Mucosa of stomach (tissue), 1 donor: ENCODE results near the gene XXYLT1.
"Not testable (repeated sequence)": the region's sequence is repeated elsewhere in the genome, so short reads cannot be mapped to it uniquely, and the experiment has no call there.

ENCODE experiments used
- H3K27me3 ChIP-seq: one replicate; pipeline ENCODE4 v1.7.0; 2013; ENCODE audit warnings: mild to moderate bottlenecking, low read length; ENCODE audit not compliant: control insufficient read depth, insufficient read depth
- H3K36me3 ChIP-seq: one replicate; pipeline ENCODE4 v1.7.0; 2013; ENCODE audit warnings: low read length; ENCODE audit not compliant: control insufficient read depth, insufficient read depth
- H3K4me1 ChIP-seq: one replicate; pipeline ENCODE4 v1.7.0; 2013; ENCODE audit warnings: mild to moderate bottlenecking, low read length; ENCODE audit not compliant: control insufficient read depth, insufficient read depth
- H3K4me3 ChIP-seq: one replicate; pipeline ENCODE4 v1.7.0; 2013; ENCODE audit warnings: low read length
- H3K9ac ChIP-seq: one replicate; pipeline ENCODE4 v1.7.0; 2013; ENCODE audit warnings: mild to moderate bottlenecking, low read length, moderate library complexity
- H3K9me3 ChIP-seq: one replicate; pipeline ENCODE4 v1.7.0; 2013; ENCODE audit warnings: mild to moderate bottlenecking, low read length, moderate library complexity; ENCODE audit not compliant: control insufficient read depth
- donor health status: Pancreatic carcinoma.

XXYLT1 gene

DNA sequence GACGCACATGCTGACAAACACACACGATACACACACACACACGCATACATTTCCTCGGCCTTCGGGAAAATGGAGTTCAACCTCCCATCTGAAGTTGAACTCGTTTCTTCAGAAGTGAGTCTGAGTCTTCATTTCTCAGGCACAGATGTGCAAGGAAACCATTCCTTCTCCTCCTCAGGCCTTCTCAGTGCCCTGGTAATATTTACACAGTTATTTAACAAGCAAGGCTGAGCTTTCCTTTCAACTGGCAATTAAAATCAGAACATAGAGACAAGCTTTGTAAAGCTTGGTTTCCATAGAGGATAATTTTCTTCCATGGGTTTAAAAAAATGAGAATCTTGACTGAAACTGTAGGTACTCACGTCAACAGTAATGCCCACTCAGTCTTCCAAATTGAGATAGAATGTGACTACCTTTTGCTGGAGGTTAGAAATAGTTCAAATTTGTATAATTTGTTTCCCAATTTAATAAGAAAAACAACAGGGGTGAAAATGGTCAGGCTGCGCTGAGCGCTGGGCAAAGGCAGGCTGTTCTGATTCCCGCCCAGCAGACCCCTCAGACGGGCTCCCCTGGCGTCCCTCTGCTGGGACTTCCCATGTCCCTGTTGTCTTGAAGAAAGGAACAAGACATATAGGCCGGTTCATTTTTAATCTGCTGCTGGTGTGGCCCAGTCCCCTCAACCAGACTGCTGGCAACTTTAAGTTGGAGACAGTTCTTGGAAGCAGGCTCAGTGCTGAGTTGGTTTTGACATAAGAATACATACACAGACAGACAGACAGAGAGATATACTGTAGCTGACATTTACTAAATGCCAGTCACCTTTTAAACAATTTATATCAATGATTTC is 174.3 kb downstream of the XXYLT1 start:
- H3K9ac ChIP-seq, result no peak overlapping the region
- no peak overlapping the region for H3K4me3 ChIP-seq
- H3K9me3 ChIP-seq, result no peaks in the 10 kb centered on the region
- H3K4me1 ChIP-seq, result no peaks in the 10 kb centered on the region
- H3K27me3 ChIP-seq, result no peaks in the 10 kb centered on the region
- H3K36me3 ChIP-seq, result no peaks in the 10 kb centered on the region

DNA sequence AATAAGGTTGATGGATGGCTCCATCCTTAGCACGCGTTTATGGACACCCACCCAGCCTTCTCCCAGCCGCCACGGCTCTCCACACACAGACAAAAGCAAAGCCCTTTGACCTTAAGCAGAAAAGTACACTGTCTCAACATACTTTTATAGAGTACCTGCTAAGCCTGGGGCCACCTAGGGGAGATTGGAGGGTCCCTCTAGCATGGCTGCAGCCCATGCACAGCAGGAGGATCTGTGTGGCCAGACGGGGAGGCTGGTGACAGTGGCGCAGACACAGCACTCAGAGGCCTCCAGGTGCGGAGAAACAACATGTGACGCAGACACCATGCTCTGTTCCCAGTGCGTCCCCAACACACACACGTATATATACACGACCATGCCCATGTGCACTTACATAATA is 174.9 kb downstream of the XXYLT1 start:
- Histone ChIP-seq H3K27me3 (no peaks in the 10 kb centered on the region), H3K9ac (no peak overlapping the region), H3K9me3 (no peaks in the 10 kb centered on the region), H3K36me3 (no peaks in the 10 kb centered on the region), H3K4me1 (no peaks in the 10 kb centered on the region), H3K4me3 (no peak overlapping the region)

DNA sequence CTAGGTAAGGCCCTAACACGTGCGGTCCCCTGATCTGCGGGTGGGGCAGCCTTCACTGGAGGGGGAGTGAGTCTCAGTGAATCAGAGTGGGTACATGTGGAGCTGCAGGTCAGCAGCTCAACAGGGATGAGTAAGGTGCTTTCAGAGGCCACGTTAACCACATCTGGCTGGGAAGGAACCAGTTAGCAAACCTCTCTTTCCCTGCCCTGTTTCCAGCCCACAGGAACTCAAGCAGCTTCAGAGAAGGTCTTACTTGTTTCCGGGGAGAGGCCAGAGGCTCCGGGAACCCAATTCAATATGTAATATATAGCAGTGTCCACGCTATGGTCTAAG is 175.3 kb downstream of the XXYLT1 start:
- H3K9me3 ChIP-seq, result no peaks in the 10 kb centered on the region

DNA sequence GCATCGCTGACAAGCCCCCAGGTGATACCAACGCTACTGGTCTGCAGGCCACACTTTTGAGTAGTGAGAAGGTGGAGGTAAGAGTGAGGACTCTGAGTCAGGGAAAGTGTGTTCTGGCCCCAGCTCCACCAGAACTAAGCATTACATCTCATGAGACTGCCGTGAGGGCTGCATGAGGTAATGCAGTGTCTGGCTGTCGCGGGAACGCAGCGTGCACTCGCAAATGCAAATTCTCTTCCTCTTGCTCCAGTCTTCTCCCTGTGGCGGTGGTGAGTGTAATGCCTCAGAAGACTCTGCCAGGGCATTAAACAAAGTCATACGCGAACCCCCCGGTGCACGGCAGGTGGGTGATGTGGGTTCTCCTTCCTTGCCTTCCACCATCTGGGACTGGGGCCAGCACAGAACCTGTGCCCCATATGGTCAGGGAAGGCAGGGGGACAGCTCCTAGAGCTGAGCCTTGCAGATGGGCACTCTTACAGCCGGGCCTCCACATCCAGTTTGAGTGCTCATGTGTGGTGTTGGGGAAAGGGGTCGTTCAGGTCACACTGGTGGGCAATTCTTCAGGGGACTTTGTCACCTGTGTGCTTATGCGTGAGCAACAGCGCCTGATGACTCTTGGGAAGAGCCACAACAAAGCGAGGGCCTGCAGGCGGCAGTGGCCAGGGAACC is 175.8 kb downstream of the XXYLT1 start:
- H3K36me3 ChIP-seq, result no peaks in the 10 kb centered on the region

More for the DNA sequence above, 175.3 kb downstream of the XXYLT1 start:
- no peaks in the 10 kb centered on the region for H3K36me3 ChIP-seq
- no peaks in the 10 kb centered on the region for H3K27me3 ChIP-seq
- H3K4me1 ChIP-seq, result no peaks in the 10 kb centered on the region
- H3K4me3 ChIP-seq, result no peak overlapping the region
- no peak overlapping the region for H3K9ac ChIP-seq

DNA sequence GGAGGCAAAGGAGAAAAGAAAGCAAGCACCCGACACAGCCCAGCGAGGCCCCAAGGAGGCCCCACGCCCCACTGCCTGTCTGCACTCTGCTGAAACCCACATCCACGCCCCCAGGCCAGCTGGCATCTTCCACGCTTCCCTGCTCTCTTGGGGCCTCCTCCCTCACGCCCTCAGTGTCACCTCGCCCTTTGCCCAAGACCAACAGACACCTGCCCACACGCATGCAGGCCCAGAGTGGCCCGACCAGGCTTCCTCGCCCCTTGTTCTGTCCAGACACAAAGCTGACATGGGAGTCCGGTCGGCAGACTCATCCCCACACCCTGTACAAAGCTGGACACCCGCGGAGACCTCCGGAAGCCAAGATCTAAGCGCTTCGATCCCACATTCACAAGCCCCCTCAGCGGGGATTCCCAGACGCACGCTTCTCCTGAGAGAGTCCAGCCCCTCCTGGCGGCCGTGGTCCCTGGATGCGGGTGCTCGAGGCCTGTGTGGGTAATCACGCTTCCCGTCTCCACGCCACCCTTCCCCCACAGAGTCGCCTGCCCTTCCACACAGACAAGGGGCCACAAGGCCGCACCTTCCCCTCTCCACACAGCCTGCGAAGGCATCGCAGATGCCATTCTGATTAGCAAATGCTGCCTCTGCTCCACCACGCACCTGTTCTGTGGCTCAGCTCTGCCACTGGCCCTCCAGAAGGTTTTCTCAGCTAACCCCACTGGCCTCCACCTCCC is 176.6 kb downstream of the XXYLT1 start:
- no peaks in the 10 kb centered on the region for H3K36me3 ChIP-seq
- no peaks in the 10 kb centered on the region for H3K9me3 ChIP-seq
- no peak overlapping the region for H3K4me3 ChIP-seq
- no peak overlapping the region for H3K9ac ChIP-seq
- H3K27me3 ChIP-seq, result no peaks in the 10 kb centered on the region
- no peaks in the 10 kb centered on the region for H3K4me1 ChIP-seq

More for the DNA sequence above, 175.8 kb downstream of the XXYLT1 start:
- Histone ChIP-seq H3K9me3 (no peaks in the 10 kb centered on the region), H3K4me3 (no peak overlapping the region), H3K4me1 (no peaks in the 10 kb centered on the region), H3K9ac (no peak overlapping the region), H3K27me3 (no peaks in the 10 kb centered on the region)

DNA sequence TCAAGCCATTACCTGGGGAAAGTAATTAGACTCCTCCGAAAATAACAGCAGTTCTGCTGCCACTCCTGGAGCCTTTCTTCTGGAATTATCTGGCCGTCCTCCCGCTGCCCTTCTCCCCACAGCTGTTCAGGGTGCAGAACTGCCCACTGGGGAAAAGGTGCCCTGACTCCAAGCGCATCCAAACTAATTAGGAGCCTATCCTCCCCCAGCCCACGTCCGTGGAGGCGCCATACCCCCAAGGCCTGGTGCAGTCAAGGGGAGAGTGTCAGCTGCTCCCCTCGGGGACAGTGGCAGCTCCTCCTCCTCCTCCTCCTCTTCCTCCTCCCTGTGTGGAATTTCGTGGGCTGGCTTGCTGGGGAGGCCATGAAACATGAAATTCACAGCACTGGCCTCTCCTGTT is 177.2 kb downstream of the XXYLT1 start:
- Histone ChIP-seq H3K9ac (no peak overlapping the region), H3K36me3 (no peaks in the 10 kb centered on the region), H3K4me3 (no peak overlapping the region), H3K9me3 (no peaks in the 10 kb centered on the region), H3K4me1 (no peaks in the 10 kb centered on the region), H3K27me3 (no peaks in the 10 kb centered on the region)

DNA sequence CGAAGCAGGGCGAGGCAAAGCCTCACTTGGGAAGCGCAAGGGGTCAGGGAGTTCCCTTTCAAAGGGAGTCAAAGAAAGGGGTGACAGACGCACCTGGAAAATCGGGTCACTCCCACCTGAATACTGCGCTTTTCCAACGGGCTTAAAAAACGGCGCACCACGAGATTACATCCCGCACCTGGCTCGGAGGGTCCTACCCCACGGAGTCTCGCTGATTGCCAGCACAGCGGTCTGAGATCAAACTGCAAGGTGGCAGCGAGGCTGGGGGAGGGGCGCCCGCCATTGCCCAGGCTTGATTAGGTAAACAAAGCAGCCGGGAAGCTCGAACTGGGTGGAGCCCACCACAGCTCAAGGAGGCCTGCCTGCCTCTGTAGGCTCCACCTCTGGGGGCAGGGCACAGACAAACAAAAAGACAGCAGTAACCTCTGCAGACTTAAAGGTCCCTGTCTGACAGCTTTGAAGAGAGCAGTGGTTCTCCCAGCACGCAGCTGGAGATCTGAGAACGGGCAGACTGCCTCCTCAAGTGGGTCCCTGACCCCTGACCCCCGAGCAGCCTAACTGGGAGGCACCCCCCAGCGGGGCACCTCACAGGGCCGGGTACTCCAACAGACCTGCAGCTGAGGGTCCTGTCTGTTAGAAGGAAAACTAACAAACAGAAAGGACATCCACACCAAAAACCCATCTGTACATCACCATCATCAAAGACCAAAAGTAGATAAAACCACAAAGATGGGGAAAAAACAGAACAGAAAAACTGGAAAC is 182.9 kb downstream of the XXYLT1 start:
- not testable (repeated sequence) for H3K9me3 ChIP-seq, H3K36me3 ChIP-seq, H3K27me3 ChIP-seq, H3K9ac ChIP-seq, H3K4me3 ChIP-seq
- H3K4me1 ChIP-seq, result peaks cover 12% of the 10 kb centered on the region

DNA sequence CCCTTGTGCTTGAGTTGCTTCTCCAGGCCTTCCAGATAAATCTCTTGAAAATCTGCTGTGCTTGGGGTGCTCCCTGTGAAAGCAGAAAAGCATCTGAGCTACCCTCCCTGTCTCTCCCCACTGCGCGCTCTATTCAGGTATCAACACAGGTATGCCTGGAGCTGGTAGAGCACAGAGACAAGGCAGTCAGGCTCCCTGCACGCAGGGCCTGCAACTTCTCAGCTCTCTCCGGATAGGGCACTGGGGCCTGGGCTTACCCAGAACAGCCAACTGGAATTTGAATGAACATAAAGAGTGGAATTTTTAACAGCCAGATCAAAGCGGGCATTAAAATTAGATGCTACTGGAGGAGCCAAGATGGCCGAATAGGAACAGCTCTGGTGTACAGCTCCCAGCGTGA is 183.6 kb downstream of the XXYLT1 start:
- H3K27me3 ChIP-seq, result no peaks in the 10 kb centered on the region
- no peak overlapping the region for H3K9ac ChIP-seq
- peaks cover 18% of the 10 kb centered on the region for H3K4me1 ChIP-seq
- H3K36me3 ChIP-seq, result no peaks in the 10 kb centered on the region
- no peaks in the 10 kb centered on the region for H3K9me3 ChIP-seq
- no peak overlapping the region for H3K4me3 ChIP-seq

DNA sequence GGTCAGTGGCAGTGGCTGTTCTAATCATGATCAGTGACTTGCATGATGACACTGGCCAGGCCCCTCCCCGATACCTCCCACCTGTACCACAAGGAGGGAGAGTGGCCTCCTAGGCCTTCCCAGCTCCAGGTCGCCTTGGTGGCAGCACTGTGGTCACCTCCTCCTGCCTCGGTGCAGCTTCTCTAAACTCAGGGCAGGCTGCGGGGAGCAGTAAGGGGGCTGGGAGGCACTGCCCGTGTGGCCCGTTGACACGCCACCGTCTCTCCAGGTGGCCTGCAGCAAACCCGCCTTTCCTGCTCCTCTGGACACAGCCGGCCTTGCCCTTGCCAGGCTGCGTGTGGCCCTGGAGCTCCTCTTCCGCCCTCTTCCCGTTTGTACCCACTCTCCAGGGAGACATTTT is 184.1 kb downstream of the XXYLT1 start:
- Histone ChIP-seq H3K27me3 (no peaks in the 10 kb centered on the region), H3K36me3 (no peaks in the 10 kb centered on the region), H3K4me1 (peaks cover 22% of the 10 kb centered on the region), H3K9ac (no peak overlapping the region), H3K4me3 (no peak overlapping the region), H3K9me3 (no peaks in the 10 kb centered on the region)

DNA sequence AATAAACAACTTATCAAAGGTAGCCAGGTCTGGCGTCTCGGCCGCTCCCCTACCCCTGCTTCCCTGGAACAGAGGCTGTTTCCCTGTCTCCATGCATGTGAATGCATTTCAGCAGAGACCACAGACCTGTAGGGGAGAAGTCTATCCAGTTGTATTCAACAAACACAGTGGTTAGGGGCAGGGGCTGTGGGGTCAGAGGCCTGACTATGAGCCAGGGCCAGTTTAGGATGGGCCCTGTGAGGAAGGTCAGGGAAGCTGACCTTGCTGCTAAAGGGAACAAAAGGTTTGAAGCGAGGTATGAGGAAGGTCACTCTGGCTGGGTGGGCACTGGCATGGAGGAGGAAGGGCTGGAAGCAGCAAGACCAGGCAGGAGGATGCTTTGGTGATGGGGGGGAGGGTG is 184.6 kb downstream of the XXYLT1 start:
- no peaks in the 10 kb centered on the region for H3K9me3 ChIP-seq
- no peaks in the 10 kb centered on the region for H3K36me3 ChIP-seq

DNA sequence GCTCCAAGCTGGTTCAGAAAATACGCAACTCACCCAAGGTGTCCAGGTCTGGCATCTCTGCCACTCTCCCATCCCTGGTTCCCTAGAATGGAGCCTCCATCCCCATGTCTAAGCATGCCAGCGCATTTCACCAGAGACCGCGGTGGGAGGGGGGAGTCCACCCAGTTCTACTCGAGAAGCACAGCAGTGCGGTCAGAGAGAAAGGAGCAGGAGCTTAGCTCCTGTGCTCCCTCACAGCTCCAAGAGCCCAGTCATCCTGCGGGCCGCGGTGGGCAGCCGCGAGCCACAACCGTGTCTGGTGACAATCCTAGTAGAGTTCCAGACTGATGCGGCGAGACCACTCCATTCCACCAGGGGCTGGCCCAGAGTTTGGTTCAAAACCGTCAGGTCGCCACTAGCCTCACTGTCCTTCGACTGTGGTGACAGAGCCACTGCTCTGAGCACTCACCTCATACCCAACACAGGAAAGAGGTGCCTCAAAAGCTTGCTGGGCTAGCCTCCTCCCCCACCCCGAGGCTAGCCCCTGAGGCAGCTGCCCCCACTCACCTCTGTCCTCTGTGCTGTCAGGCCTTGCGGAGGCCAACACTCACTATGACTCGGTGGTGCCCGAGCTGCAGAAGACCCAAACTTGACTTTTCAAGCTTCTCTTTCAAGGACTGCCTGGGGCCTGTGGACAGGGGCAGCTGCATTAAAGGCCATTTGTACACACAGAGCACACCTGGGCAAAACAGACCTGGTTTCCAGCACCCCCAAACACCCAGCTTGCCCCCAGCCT is 185.4 kb downstream of the XXYLT1 start:
- no peak overlapping the region for H3K4me3 ChIP-seq
- H3K9ac ChIP-seq, result no peak overlapping the region
- no peaks in the 10 kb centered on the region for H3K27me3 ChIP-seq
- H3K4me1 ChIP-seq, result peaks cover 35% of the 10 kb centered on the region
- H3K9me3 ChIP-seq, result no peaks in the 10 kb centered on the region
- no peaks in the 10 kb centered on the region for H3K36me3 ChIP-seq

More for the DNA sequence above, 184.6 kb downstream of the XXYLT1 start:
- H3K27me3 ChIP-seq, result no peaks in the 10 kb centered on the region
- no peak overlapping the region for H3K4me3 ChIP-seq
- H3K9ac ChIP-seq, result no peak overlapping the region
- H3K4me1 ChIP-seq, result peaks cover 27% of the 10 kb centered on the region
